CD14-positive monocyte (primary cell): ENCODE results near the gene GREB1L. TPM values are rescaled to one million over a fixed set of nuclear protein-coding genes. Genes with fewer than 3 reads are reported as not detected.
A peak's percentile ranks its signal among the peaks of the same experiment; 100 is the strongest.

ENCODE experiments used
- DNase-seq, 3 donors: peaks; one replicate each; pipeline ENCODE4 v3.0.0-alpha.2; 2011 to 2022
- H2AFZ ChIP-seq: 2 replicates; pipeline ENCODE4 v1.6.0; 2012; ENCODE audit warnings: mild to moderate bottlenecking, low read depth, low read length, inconsistent platforms; ENCODE audit not compliant: insufficient read depth, poor library complexity, severe bottlenecking
- H3K27ac ChIP-seq, 2 donors: 1 replicate in 1 of 2; 2 replicates in 1 of 2; pipeline ENCODE4 v1.5.1; 2012 to 2013; ENCODE audit warnings: low read length in 2 of 2, control low read depth in 1 of 2, inconsistent platforms in 1 of 2, low read depth in 1 of 2, mild to moderate bottlenecking in 1 of 2
- H3K27me3 ChIP-seq, 2 donors: one replicate each; pipeline versions ENCODE4 v1.6.0 to v1.6.1; 2011 to 2013; ENCODE audit warnings: low read length in 2 of 2; ENCODE audit not compliant: control insufficient read depth in 2 of 2, insufficient read depth in 2 of 2
- H3K36me3 ChIP-seq, 2 donors: replicated peaks in 1 of 2; 1 replicate in 1 of 2; 2 replicates in 1 of 2; pipeline versions ENCODE4 v1.5.1 to v1.6.1; 2012 to 2013; ENCODE audit warnings: low read length in 2 of 2, control low read depth in 1 of 2, inconsistent platforms in 1 of 2, mild to moderate bottlenecking in 1 of 2; ENCODE audit not compliant: insufficient read depth in 2 of 2, control insufficient read depth in 1 of 2
- H3K4me1 ChIP-seq, 2 donors: 1 replicate in 1 of 2; 2 replicates in 1 of 2; pipeline versions ENCODE4 v1.5.1 to v1.6.1; 2012 to 2013; ENCODE audit warnings: low read length in 2 of 2, control low read depth in 1 of 2, inconsistent platforms in 1 of 2, mild to moderate bottlenecking in 1 of 2, moderate library complexity in 1 of 2; ENCODE audit not compliant: insufficient read depth in 2 of 2, control insufficient read depth in 1 of 2
- H3K4me2 ChIP-seq: replicated peaks from 2 replicates; pipeline ENCODE3; 2012; ENCODE audit warnings: low read length, moderate library complexity, mild to moderate bottlenecking; ENCODE audit not compliant: poor library complexity, severe bottlenecking; ENCODE audit errors: extremely low read depth
- H3K4me3 ChIP-seq, 3 experiments: fragments of 200-600 bp in 1 of 3; sonication (generic) in 1 of 3; replicated peaks in 1 of 3; 1 replicate in 2 of 3; 2 replicates in 1 of 3; pipeline ENCODE4 v1.5.1; 2011 to 2013; ENCODE audit warnings: low read length in 3 of 3, mild to moderate bottlenecking in 3 of 3, control low read depth in 2 of 3, low read depth in 2 of 3, inconsistent platforms in 1 of 3, moderate library complexity in 1 of 3
- H3K79me2 ChIP-seq: 2 replicates; pipeline ENCODE4 v1.6.0; 2012; ENCODE audit warnings: mild to moderate bottlenecking, control low read depth, inconsistent platforms, low read length, moderate library complexity; ENCODE audit not compliant: insufficient read depth
- H3K9ac ChIP-seq: 2 replicates; pipeline ENCODE4 v1.6.0; 2017; ENCODE audit warnings: low read length, mild to moderate bottlenecking; ENCODE audit not compliant: insufficient read depth, poor library complexity, severe bottlenecking
- H3K9me3 ChIP-seq, 2 donors: replicated peaks in 1 of 2; 1 replicate in 1 of 2; 2 replicates in 1 of 2; pipeline versions ENCODE4 v1.5.1 to v1.6.1; 2012 to 2013; ENCODE audit warnings: low read length in 2 of 2, control low read depth in 1 of 2; ENCODE audit not compliant: control insufficient read depth in 1 of 2, insufficient read depth in 1 of 2
- H4K20me1 ChIP-seq: 2 replicates; pipeline ENCODE4 v1.6.0; 2012; ENCODE audit warnings: mild to moderate bottlenecking, low read length, control low read depth, moderate library complexity; ENCODE audit not compliant: insufficient read depth
- H3K27ac Mint-ChIP-seq, 7 donors: one replicate each; pipeline ENCODE4 v1.8.0; 2020; ENCODE audit warnings: mild to moderate bottlenecking in 7 of 7, mixed read lengths in 7 of 7, moderate library complexity in 6 of 7, inconsistent platforms in 2 of 7
- H3K27me3 Mint-ChIP-seq, 3 donors: one replicate each; pipeline ENCODE4 v1.8.0; 2021 to 2022; ENCODE audit warnings: low read depth in 3 of 3, mild to moderate bottlenecking in 3 of 3, mixed read lengths in 3 of 3, moderate library complexity in 3 of 3, inconsistent platforms in 1 of 3
- H3K36me3 Mint-ChIP-seq, 2 donors: one replicate each; pipeline ENCODE4 v1.8.0; 2020; ENCODE audit warnings: mixed read lengths in 2 of 2, inconsistent platforms in 1 of 2, mild to moderate bottlenecking in 1 of 2
- H3K4me1 Mint-ChIP-seq: one replicate; pipeline ENCODE4 v1.8.0; 2020; ENCODE audit warnings: mild to moderate bottlenecking, mixed read lengths
- H3K4me3 Mint-ChIP-seq, 2 donors: one replicate each; pipeline ENCODE4 v1.8.0; 2020; ENCODE audit warnings: mild to moderate bottlenecking in 2 of 2, mixed read lengths in 2 of 2, moderate library complexity in 1 of 2
- H3K9me3 Mint-ChIP-seq, 7 donors: one replicate each; pipeline ENCODE4 v1.8.0; 2020 to 2022; ENCODE audit warnings: mixed read lengths in 7 of 7, mild to moderate bottlenecking in 6 of 7, moderate library complexity in 6 of 7, inconsistent platforms in 2 of 7
- WGBS: methylation state at CpG from one replicate; pipeline ENCODE4 v1.1.5; 2013; ENCODE audit warnings: missing lambda C conversion rate; ENCODE audit not compliant: insufficient coverage; 5-methylcytosine and 5-hydroxymethylcytosine counted together
- intact Hi-C, 2 donors: fragments of 100-400 bp; cut with micrococcal nuclease; formaldehyde crosslinking; loops; one replicate each; pipeline versions ENCODE4 v1.15.0 to v1.15.1; 2023
- polyA plus RNA-seq, 3 donors: library from polyadenylated mRNA; depleted of rRNA in 1 of 3; unstranded in 2 of 3; stranded (reverse) in 1 of 3; fragments of 300-500 nt in 2 of 3; fragments of >200 nt in 1 of 3; fragmentation: Illumina TruSeq in 2 of 3; gene quantifications; 1 replicate in 2 of 3; 2 replicates in 1 of 3; pipeline ENCODE4 v1.2.3, GENCODE V29; 2012 to 2021
- TF ChIP-seq, protein P1 (sequence below): fragments of 200-600 bp; IDR thresholded peaks from one replicate; pipeline ENCODE4 v1.8.0; 2022; ENCODE audit warnings: antibody characterized with exemption, mild to moderate bottlenecking

GREB1L gene
- polyA plus RNA-seq, 3 donors, result 0.02 to 0.03 TPM; not detected in 1

DNA sequence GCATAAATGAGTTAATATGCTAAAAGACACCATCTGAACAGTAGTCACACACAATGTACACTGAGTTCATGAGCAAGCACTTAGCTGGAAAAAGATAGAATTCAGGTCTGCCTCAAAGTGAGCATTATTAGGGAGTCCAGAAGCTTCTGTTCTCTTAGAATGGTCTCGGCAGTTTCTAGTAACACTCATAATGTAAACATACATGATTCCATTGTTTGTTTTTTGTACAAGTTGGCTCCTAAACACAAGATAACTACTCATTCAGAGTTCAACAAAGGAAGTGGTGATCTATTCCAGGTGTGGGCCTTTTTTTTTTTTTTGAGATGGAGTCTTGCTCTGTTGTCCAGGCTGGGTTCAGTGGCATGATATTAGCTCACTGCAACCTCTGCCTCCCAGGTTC is 292.3 kb downstream of the GREB1L start:
- Mint-ChIP-seq H3K4me3 (no peak overlapping the region), H3K27ac (peak overlapping the region in 1 of 7 donors; percentile 25), H3K4me1 (no peaks in the 10 kb centered on the region), H3K9me3 (no peaks in the 10 kb centered on the region), H3K36me3 (peaks cover 64 to 73% of the 10 kb centered on the region in 2 donors), H3K27me3 (no peaks in the 10 kb centered on the region)
- H3K9me3 ChIP-seq, result no peaks in the 10 kb centered on the region
- no peak overlapping the region for H3K4me3 ChIP-seq
- H3K27me3 ChIP-seq, result no peaks in the 10 kb centered on the region
- peaks cover 74 to 95% of the 10 kb centered on the region in 2 donors for H3K36me3 ChIP-seq
- H3K27ac ChIP-seq, result no peak overlapping the region
- WGBS, result no CpG with 5 or more reads among the region's 1 CpG
- no peak for DNase-seq
- H2AFZ ChIP-seq, result no peak overlapping the region
- H3K79me2 ChIP-seq, result no peaks in the 10 kb centered on the region
- H3K4me2 ChIP-seq, result no peak overlapping the region
- intact Hi-C loops, result no loop called here
- TF ChIP-seq, protein P1, sequence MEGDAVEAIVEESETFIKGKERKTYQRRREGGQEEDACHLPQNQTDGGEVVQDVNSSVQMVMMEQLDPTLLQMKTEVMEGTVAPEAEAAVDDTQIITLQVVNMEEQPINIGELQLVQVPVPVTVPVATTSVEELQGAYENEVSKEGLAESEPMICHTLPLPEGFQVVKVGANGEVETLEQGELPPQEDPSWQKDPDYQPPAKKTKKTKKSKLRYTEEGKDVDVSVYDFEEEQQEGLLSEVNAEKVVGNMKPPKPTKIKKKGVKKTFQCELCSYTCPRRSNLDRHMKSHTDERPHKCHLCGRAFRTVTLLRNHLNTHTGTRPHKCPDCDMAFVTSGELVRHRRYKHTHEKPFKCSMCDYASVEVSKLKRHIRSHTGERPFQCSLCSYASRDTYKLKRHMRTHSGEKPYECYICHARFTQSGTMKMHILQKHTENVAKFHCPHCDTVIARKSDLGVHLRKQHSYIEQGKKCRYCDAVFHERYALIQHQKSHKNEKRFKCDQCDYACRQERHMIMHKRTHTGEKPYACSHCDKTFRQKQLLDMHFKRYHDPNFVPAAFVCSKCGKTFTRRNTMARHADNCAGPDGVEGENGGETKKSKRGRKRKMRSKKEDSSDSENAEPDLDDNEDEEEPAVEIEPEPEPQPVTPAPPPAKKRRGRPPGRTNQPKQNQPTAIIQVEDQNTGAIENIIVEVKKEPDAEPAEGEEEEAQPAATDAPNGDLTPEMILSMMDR, result no peak
- H3K9ac ChIP-seq, result no peak overlapping the region
- H4K20me1 ChIP-seq, result no peaks in the 10 kb centered on the region
- H3K4me1 ChIP-seq, result no peaks in the 10 kb centered on the region

DNA sequence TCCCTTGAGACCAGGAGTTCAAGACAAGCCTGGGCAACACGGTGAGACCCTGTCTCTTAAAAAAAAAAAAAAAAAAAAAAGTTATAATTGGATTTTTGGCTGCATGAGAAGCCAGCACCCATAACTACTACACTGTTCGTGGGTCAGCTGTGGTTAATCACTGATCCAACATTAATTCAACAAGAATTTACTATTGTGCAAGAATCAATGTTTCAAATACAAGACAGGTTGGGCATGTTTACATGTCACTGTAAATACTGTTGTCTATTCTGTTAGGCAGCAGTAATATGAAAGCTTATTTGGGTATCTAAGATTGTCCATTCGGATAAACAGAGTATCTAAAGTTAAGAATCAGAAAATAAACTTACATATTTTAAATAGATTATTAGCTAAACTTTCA is 296.2 kb downstream of the GREB1L start:
- H3K27ac Mint-ChIP-seq, result no peak overlapping the region
- Histone ChIP-seq H3K79me2 (no peaks in the 10 kb centered on the region), H3K9ac (no peak overlapping the region), H3K27me3 (no peaks in the 10 kb centered on the region), H2AFZ (no peak overlapping the region), H3K36me3 (peaks cover 48 to 83% of the 10 kb centered on the region in 2 donors), H3K4me3 (no peak overlapping the region), H3K9me3 (no peaks in the 10 kb centered on the region), H4K20me1 (no peaks in the 10 kb centered on the region), H3K4me1 (no peaks in the 10 kb centered on the region), H3K27ac (no peak overlapping the region), H3K4me2 (no peak overlapping the region)
- TF ChIP-seq, protein P1, result no peak
- H3K4me1 Mint-ChIP-seq, result no peaks in the 10 kb centered on the region
- DNase-seq, result no peak
- intact Hi-C loops, result no loop called here
- no peaks in the 10 kb centered on the region for H3K27me3 Mint-ChIP-seq
- H3K36me3 Mint-ChIP-seq, result peaks cover 57 to 63% of the 10 kb centered on the region in 2 donors
- no CpG with 5 or more reads among the region's 3 CpGs for WGBS
- H3K4me3 Mint-ChIP-seq, result no peak overlapping the region
- no peaks in the 10 kb centered on the region for H3K9me3 Mint-ChIP-seq
